Stimulated activated CD4-positive, alpha-beta T cell treated with anti-CD3 and anti-CD28 coated beads, TNF-alpha, amount 100 ng/mL, for 24 hours (primary cell): ENCODE measurements around the gene CENPA.
"Not testable (repeated sequence)": the region's sequence is repeated elsewhere in the genome, so short reads cannot be mapped to it uniquely, and the experiment has no call there.

ENCODE experiments used
- DNase-seq, 3 experiments: peaks; one replicate each; pipeline ENCODE4 v3.0.0-alpha.2; 2020; ENCODE audit warnings: low read depth in 3 of 3

CENPA gene

DNA sequence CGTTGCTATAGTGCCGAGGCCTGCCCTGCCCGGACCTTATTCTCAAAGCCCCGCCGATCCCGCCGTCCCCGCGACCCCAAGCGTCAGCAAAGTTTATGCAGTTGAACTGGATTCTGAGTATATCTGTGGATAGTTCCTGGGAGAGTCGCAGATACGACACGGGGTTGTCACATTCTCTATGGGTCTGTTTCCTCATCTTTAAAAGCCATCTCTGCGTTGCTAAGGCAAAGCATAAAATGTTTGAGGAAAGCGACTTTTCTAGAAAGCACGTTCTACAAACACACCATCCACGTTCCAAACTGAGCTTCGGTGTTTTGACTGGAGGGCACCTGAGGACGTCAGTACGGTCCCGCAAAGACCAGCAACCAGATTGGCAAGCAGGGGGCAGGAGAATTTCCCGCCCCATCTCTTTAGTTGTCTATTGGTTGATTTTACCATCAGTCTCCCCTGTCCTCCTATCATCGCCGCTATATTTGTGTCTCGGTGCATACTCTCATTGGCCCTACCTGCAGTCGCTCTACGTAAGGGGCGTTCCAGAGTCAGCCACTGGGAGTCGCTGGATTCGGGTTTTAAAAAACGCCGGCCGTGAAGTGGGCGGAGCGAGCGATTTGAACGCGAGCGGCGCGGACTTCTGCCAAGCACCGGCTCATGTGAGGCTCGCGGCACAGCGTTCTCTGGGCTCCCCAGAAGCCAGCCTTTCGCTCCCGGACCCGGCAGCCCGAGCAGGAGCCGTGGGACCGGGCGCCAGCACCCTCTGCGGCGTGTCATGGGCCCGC, at the start of gene CENPA:
TSS of gene CENPA (plus strand) at position 626 of the 776 bp plus-strand sequence. CDS start at position 767, 141 bp downstream.
- peak; percentile 86 to 95 (median 93) for DNase-seq

DNA sequence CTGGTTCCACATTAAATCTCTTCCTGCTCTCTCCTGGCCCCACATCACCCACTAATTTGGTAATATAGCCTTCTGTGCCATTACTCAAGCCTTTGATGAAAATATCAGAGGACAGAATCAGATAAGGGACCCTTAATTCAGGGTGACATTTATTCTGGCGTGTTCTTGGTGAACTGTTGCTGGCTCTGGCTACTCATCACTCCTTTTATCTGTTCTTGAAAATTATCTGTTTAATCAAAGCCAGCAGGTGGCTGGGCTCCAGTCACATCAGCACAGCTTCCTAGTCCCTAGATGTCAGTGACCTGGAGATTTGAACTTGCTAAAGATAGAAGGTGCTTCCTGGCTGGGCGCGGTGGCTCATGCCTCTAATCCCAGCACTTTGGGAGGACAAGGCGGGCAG, 48.6 kb upstream of the CENPA start:
- DNase-seq: no peak

DNA sequence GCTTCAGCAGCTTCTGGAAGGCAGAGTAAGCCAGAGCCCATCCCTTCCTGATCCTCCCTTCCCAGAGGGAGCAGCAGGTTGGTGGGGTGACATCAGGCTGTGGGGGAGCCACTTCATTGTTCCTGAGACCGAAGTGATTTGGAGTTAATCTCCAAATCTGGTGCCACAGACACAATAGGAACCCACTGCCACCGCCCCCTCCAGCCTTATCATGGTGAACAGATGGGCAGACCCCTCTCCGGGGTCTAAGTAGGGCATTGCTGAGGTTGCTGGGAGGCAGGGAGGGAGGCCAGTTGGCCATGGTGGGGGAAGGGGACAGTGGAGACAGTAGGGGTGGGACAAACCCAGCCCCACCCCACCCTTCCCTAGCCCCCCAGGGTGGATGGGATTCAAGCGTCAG, 47.4 kb upstream of the CENPA start:
- no peak for DNase-seq

DNA sequence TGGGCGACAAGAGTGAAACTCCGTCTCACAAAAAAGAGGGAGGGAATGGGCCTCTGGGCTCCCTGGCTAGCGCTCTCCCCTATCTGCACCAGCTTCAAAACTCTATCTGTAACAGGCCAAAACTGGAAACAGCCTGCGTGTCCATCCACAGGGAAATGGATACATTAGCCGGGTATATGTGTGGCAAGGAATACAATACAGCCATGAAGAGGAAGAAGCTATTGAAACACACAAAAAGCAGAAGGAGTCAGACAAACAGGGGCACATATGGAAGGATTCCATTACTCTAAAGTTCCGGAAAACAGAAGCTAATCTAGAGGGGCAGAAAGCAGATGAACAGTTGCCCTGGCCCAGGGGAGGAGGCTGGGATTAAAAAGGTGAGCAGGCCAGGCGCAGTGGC, 46.3 kb upstream of the CENPA start:
- no peak for DNase-seq

DNA sequence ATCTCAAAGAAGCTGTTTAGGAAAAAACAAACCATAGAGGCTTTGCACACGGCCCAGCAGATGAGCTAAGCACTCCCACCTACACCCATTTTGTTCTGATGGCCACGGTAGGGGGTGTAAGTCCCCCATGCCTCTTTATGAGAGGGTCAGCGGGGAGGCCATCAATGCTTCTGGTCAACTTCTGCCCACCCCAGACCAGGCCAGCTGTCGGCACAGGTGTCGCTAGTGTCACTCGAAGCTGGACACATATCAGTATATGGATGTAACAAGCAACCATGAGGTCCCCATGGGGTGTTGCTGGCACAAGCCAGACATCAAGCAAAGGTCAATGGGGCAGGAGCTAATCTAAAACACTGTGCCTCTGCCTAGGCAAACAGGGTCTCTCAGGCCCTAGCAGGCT, 45.5 kb upstream of the CENPA start:
- DNase-seq: no peak

DNA sequence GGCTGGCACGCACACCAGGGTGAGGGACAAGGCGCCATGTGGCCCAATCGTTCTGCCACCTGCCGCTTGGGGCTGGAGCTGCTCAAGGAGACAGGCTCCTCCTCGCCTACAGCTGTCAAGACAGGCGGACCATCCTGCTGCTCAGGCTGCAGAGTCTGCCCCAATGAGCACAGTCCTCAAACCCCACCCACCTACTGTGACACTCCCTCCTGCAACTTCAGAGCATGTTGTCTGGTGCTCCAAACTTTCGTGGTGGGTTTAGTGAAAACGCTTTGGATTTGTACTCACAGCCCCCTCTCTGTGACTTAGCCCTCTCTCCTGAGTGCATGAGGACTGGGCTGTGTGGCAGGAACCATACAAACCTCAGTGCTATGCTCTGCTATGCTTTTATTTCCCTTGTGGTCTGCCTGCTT, 45.0 kb upstream of the CENPA start:
- no peak for DNase-seq

DNA sequence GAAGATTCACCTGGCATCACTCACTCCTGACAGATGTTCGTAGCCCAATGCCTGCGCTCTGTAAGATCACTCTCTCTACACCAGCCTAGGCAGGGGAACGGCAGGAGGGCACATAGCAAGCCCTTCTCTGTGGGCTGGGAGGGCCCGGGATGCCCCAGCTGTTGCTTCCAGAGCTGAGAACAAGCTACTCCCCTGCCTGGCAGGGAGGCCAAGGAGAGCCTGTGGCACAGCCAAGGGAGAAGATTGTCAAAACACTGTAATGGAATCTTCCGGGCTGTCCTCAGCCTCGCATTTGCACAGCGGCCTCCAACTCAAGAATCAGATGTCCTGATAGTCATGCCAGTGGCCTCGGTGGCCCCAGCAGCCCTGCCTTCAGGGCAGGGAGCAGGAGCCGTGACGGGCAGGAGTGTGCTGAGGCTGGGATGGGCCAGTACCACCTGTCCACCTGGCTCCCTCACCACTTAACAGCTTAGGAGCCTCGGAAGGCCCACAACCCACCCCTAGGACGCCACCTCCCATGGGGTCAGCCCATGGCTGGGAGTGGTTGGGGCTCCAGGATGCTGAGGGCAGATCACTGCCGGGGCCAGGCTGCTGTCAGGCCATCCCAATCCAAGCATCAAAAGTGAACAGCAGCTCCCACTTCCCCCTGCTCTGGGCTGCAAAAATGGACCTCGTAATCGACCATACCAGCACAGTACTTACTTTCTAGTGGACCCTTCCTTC, 43.6 kb upstream of the CENPA start:
- DNase-seq: no peak

DNA sequence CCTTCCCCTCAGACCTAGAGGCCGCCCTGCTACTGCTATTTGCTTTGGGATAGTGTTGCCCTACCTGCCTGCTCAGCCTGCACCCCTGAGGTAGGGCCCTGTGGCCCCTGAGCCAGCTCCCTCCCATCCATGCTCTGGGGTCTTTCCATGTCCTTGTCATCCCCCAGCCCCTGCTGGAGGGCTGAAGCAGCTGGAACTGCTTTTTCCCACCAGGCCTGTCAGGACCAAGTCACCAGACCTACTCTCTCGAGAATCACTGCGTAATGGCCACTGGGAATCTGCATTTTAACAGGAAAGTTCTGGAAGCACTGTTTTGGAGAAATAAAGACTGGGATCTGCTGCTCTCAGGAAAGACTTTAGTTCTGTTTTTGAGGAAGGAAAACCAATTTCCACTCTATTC, 42.0 kb upstream of the CENPA start:
- no peak for DNase-seq

DNA sequence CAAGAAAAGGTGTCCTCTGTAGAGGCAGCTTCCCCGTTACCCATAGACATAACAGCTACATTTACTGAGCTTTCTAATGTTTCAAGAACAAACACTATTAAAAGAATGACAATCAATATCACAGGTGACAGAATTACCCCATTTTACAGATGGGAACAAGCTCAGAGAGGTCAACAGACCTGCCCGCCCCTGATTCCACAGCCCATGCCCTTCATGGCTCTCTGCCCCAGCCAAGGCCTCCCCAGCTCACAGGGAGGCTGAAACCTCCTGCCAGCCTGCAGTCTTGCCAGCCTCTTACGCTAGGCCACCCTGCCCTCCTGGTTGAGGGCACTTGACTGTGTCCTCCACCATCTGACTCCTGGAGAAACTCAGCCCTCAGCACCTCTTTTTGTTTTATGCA, 40.9 kb upstream of the CENPA start:
- DNase-seq: no peak

DNA sequence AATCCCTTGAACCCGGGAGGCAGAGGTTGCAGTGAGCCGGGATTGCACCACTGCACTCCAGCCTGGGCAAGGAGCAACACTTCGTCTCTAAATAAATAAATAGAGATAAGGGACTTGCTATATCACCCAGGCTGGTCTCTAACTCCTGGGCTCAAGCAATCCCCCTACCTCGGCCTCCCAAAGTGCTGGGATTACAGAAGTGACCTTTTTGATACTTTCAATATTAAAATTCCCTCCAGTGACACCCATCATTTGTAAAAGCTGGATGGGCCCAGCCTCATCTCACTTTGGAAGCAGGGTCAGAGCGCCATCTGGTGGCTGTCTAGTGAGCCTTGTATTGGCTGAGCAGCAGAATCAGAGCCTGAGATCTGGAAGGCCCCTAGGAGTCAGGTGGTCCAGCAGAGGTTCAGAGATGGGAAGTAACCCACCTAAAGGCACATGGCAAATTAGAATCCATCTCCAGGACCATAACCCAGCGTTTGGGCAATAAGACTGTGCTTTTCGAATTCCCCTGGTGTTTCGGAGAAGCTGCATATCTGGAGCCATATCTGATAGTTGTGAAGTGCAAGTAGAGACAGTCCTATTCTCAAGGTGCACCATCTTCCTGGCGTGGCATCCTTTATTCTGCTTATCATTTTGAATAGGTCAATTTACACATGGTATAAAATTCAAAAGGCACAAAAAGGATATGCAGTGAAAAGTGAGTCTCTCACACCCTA, 40.1 kb upstream of the CENPA start:
- DNase-seq: peak; percentile 67 to 77 (median 76)

DNA sequence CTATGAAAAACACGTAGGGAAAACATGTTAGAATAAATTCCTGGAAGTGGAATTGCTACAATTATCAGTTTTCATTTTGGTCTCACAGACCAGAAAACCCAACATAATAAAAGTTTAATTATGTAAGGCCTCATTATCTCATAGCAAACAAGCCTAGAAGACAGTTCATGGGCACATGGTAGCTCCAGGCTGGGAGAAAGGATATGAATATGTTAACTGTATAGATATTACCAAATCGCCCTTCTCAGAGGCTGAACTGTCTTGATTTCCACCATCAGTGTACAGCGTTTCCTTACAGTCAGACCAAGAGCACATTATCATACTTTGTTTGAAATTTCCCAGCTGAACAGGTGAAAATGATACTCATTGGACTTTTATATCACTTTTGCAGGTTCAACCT, 38.9 kb upstream of the CENPA start:
- no peak for DNase-seq

DNA sequence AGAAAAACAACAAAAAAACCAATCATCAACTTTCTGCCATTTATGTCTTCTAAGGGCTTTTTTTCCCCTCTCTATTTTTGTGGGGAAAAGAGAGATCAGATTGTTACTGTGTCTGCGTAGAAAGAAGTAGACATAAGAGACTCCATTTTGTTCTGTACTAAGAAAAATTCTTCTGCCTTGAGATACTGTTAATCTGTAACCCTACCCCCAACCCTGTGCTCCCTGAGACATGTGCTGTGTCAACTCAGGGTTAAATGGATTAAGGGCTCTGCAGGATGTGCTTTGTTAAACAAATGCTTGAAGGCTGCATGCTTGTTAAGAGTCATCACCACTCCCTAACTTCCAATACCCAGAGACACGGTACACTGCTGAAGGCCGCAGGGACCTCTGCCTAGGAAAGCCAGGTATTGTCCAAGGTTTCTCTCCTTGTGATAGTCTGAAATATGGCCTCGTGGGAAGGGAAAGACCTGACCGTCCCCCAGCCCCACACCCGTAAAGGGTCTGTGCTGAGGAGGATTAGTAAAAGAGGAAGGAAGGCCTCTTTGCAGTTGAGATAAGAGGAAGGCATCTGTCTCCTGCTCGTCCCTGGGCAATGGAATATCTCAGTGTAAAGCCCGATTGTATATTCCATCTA, 36.0 kb upstream of the CENPA start:
- not testable (repeated sequence) for DNase-seq

DNA sequence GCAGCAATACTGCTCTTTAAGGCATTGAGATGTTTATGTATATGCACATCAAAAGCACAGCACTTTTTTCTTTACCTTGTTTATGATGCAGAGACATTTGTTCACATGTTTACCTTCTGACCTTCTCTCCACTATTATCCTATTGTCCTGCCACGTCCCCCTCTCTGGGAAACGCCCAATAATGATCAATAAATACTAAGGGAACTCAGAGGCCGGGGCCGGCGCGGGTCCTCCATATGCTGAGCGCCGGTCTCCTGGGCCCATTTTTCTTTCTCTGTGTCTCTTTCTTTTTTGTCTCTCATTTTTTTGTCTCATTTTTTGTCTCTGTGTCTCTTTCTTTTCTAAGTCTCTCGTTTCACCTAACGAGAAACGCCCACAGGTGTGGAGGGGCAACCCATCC, 35.4 kb upstream of the CENPA start:
- not testable (repeated sequence) for DNase-seq

DNA sequence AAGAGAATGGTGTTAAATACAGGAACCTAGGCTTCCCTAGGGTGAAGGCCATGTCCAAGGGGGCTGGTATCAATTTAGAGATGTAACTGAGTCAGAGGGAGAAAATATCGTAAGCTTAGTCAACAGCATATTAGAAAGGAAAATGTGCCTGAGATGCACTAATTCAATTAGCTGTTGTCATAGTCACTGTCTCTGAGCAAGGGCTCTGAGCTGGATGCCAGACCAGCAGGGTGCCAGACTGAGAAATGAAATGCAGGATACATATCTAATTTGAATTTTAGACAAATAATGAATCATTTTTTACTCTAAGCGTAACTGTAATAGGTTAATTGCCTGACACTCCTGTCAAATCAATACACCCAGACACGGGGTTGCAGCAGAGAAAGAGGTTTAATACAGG, 33.2 kb upstream of the CENPA start:
- DNase-seq: no peak

DNA sequence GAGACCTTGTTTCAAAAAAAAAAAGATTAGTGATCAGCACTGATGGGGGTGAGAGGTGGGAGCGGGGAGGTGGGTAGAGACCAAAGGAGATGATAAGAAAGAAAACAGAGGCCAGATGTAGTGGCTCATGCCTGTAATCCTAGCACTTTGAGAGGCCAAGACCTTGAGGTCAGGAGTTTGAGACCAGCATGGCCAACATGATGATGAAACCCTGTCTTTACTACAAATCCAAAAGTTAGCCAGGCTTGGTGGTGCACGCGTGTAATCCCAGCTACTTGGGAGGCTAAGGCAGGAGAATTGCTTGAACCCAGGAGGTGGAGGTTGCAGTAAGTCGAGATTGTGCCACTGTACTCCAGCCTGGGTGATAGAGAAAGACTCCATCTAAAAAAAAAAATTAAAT, 31.3 kb upstream of the CENPA start:
- no peak for DNase-seq

DNA sequence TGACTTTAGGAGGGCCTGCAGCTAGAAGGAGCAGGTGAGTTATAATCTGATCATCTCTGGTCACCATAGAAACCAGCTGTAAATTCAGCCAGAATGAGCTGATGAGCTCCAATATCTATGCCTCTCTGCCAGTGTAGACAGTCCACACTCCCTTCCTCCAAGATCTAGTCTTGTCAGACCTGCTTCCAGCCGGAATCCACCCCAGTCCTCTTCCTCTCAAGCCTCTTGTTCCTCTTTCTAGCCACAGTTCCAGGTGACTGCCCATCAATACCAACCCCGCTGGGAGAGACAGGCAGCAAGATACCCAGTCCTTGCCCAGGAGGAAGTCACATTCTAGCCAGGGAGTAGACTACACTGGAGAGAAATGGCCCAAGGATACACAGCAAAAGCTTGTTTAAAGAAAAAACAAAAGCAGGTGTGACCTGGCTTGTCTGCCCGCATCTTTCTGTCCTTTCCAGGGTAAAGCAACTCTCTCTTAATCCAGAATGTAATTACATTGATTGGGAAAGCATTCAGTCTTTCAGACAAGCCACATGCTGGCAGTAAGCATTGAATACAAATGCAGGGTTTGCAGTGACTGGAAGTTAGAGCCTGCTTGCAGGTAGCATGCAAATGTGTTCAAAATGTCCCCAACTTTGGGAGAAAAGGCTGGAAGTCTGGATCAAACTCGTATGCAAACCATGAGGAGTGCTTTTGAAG, 30.7 kb upstream of the CENPA start:
- no peak for DNase-seq

DNA sequence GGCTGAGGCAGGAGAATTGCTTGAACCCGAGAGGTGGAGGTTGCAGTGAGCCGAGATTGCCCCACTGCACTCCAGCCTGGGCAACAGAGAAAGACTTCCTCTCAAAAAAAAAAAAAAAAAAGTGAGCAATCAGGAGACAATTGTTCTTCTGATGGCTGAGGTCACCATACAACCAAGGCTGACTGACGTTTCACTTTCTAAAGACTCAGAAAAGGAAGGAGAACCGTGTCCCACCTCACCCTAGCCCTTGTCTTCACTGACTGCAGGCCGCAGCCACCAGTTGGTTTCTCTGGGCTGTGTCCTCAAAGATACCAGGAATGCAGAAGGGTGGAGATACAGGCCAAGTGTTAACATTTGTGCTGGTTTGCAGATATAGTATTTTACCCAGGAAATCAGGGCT, 29.5 kb upstream of the CENPA start:
- no peak for DNase-seq

DNA sequence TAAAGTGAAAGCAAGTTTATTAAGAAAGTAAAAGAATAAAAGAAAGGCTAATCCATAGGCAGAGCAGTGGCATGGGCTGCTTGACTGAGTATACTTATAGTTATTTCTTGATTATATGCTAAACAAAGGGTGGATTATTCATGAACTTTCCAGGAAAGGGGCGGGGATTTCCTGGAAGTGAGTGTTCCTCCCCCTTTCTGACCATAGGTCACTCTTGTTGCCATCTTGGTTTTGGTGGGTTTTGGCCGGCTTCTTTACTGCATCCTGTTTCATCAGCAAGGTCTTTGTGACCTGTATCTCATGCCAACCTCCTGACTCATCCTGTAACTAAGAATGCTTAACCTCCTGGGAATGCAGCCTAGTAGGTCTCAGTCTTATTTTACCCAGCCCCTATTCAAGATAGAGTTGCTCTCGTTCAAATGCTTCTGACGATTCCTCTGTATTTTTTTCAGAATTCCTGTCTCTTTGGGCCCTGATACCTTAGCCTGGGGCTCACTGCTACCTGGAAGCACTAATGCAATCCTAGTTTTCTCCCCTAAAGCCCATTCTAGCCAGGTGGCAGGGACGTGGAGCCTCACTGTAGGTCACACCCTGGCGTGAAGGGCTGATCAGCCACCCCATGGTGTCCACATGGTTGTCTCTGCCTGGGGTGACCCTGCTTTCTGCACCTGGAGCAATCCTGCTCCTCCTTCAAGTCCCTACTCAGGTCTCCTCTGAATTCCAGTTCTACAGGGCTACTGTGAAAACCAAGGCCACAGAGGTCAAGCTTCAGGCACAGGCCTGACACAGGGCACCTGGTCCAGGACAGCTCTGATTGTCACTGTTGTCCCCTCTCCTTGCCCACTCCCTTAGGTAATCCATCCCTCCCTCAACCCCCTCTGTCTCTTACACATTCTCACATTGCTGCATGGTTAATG, 27.7 kb upstream of the CENPA start:
- DNase-seq: no peak

DNA sequence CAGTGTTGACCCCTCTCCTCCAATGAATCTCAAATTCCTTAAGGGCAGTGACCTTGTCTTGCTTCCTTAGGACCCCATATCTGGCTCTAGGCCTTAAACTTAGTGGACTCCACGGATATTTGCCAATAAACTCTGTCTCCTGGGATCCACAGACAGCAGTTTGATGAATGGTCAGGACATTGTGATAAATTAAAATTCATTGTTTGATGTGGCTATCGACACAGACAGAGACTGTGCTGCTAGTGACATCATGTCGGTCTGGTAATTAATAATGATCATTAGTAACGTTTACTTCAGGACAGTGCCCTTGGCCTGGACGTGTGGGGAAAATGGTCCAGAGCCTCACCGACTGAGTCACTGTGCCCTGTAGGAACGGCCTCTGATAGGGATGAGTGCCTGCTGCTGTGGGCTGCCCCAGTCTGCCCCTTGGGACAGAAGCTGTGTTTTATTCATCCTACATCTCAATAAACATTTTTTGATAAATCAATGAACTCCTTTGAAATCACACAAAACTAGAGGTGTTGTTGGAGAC, 27.0 kb upstream of the CENPA start:
- no peak for DNase-seq

DNA sequence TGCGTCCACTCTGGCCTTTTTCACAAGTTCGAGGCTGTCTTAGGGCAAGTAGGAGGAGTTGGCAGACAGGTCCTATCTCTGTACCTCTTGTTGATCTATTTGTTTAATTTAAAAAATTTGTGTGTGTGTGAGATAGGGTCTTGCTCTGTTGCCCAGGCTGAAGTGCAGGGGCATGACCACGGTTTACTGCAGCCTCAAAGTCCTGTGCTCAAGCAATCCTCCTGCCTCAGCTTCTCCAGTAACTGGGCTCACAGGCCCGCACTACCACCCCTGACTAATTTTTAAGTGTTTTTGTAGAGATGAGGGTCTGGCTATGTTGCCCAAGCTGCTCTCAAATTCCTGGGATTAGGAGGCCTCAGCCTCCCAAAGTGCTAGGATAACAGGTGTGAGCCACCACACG, 26.0 kb upstream of the CENPA start:
- no peak for DNase-seq
